Fibroblast of upper back skin (primary cell): ENCODE measurements around the gene TMEM127.
"Not testable (repeated sequence)": the region's sequence is repeated elsewhere in the genome, so short reads cannot be mapped to it uniquely, and the experiment has no call there.

ENCODE experiments used
- DNase-seq: peaks from one replicate; pipeline ENCODE4 v3.0.0-alpha.2; 2013

The TMEM127 gene

DNA sequence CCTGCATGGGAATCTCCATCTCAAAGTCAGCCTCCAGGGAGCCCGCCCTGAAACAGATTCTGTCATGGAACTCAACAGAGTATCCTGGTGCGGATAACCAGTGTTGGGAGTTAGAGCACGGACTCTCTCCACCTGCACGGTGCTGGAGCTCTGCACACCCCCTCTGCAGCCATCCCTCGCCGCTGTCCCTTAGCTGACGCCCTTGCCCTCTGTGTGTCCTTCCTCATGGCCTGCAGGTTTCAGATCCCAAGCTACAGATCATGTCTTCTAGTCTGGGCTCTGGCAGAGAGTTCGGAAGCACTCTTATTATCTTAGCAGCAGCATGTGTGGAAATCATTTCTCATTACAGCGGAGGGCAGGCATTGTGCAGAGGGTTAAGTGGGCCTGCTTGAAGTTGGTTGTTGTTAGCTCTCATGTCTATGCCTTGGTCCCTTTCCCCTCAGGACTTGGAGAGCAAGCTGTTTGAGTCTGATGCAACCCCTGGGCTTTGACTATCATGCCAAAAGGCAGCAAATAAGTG is 26.0 kb downstream of the TMEM127 start:
- no peak for DNase-seq

DNA sequence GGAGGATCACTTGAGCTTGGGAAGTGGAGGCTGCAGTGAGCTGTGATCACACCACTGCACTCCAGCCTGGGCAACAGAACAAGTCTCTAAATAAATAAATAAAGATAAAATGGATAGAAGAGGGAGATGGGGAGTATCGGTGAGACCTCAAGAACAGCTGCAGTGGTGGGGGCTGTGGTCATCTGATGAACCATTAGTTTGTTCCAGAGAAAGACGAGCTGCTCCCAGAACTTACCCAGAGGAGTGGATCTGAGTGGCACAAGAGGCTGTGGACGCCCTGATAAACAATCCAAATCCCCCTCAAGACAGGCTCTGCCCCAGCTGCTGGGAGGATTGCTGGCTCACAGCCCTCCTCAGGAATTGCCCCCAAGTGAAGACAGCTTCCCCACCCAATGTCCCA is 26.7 kb downstream of the TMEM127 start:
- DNase-seq, result no peak

DNA sequence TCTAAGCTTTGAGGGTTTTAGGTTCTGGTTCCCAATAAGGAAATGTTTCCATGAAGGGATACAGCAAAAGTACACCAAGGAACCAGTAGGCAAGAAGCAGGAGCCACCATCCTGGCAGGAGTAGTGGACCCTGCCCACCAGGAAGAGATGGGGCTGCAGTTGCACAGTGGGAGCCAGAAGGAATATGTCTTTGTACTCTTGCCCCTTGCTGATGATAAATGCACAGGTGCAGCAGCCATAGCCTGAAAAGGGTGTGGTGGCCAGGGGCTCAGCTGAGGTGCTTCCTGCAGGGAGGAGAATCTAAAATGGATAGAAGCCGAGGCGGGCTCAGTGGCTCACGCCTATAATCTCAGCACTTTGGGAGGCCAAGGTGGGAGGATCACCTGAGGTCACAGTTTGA is 27.5 kb downstream of the TMEM127 start:
- DNase-seq, result no peak

DNA sequence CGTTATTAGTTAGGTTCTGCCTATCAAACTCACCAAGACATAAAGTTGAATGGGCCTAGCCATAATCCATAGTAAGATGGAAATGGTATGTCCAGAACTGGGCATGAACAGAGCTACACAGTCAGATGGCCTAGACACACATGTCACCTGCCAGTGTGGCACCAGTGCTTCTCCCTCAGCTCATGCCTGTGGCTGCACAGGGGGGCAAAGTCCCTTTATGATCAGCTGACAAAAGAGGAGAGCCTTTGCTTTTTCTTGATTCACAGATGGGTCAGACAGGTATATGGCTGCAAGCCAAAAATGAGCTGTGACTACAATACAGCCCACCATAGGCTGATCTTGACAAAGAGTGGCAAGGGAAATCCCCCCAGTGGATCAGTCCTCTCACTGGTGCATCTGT is 28.9 kb downstream of the TMEM127 start:
- DNase-seq, result no peak

DNA sequence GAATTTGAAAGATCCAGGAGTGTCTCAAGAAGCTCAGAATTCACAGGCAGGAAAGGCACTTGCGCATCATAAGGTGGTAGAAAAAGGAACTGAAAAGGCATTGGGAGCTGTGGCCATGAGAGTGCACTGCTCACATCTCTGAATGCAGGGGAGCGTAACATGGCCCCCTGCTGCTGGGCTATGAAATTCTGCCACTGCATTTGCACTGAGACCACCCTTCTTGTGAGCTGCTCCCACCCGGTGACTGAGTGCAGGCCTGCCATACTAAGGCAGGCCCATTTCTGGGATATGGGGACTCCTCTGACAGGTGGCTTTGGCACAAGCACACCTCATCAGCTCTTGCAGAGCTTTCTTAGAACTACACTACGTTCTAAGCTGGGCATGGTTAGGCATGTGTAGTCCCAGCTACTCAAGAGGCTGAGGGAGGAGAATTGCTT is 31.9 kb downstream of the TMEM127 start:
- no peak for DNase-seq

DNA sequence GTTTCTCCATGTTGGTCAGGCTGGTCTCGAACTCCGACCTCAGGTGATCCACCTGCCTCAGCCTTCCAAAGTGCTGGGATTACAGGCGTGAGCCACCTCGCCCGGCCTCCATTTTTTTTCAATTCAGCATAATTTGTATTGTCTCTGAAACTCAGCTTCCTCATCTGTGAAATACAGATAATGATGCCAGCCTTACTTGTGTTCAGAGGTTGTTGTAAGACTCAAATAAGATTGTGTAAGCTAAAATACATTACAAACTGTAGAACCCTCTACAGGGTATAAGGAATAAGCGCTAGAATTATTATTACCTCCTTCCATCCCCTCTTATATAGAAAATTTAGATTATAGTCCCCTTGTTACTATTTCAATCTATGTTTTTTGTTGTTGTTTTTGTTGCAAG is 32.4 kb downstream of the TMEM127 start:
- DNase-seq, result no peak

DNA sequence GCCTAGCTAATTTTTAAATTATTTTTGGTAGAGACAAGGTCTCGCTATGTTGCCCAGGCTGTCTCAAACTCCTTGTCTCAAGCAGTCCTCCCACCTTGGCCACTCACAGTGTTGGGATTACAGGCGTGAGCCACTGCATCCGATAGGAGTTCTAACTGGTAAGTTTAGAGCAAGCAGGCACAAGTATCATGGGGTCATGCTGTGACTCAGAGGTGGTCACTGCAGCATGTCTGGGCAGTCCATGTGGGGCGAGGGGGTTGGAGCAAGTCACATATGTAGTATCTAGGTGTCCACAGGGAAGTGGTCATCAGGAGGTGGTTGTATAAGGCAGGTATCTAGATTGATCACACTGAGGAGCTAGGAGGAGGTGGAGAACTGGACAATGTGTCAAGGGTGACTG is 34.5 kb downstream of the TMEM127 start:
- no peak for DNase-seq

DNA sequence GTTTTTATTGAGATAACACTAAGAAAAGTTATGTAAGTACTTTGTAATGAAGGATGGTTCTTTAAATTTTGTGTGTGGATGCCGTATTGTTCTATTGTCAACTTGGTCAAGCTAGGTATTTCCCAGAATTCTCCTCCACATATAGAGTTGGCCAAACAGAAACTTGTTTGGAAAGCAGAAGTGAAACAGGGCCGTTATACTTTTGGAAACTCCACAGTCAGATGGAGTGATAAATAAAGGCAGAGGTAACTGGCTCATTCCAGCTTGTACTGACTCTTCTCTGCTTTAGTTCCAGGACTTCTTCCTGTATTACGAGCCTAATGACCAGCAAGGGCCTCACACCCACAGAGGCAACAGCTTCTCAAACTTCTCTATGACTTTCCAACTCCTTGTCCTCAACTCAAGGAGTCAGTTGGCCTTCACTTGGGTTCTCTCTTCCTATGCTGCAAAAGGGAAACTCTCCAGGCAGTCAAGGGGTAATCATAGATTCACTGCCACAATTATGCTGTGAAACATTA is 40.7 kb downstream of the TMEM127 start:
- no peak for DNase-seq

DNA sequence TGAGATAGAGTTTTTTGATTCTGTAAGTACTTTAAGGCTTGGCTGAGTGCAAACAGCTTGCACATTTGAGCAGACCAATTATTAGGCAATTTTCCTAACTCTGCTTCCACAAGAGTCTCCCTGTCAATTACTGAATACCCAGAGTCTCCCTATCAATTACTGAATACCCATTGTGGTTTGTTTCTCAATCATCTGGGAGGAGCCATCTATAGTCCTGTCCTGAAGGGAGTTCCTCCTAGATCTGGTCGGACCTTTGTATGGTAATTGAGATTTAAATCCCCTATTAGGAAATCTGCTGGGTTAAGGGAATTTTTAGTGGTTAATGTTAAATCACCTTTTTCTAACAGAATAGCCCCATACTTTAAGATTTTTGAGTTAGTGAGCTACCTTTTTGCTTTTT is 44.7 kb downstream of the TMEM127 start:
- DNase-seq, result not testable (repeated sequence)

DNA sequence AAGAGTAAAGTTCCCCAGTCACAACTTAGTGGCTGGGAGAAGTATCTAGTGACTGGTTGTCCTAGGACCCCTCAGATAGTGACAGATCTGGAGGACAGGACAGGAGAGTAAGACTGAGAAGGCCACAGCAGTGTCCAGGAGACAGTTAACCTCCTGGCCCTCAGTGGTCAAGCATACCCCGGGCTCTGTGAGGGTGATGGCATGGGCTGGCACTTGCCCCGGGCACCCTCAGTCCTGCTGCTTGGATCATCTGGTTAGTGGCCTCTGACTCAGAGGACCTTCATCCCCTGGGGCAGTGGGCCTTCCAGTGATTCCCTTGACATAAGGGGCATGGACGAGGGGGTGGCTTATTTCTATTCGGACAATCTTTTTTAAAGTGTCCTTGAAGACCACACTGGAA is 45.8 kb downstream of the TMEM127 start:
- DNase-seq, result not testable (repeated sequence)

DNA sequence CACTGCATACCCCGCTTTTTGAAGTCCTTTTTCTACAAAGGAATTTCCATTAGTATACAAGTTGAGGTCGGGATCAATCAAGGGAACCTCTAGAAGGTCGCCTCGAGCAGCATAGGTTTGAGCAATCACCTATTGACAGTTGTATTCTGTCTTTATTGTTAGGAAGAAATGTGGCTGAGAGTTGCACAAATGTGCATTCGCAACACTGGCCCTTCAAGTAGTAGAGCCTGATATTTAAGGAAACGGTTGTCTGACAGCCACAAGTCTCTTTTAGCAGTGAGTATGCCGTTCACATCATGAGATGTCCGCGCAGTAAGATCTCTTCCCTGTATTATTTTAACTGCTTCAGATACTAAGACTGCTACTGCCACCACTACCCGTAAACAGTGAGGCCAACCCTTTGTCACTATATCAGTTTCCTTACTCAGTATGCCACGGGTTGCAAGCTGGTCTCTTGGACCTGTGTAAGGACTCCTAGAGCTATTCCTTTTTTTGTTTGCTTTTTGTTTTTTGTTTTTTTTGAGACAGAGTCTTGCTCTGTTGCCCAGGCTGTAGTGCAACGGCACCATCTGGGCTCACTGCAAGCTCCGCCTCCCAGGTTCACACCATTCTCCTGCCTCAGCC is 47.2 kb downstream of the TMEM127 start:
- DNase-seq, result no peak

DNA sequence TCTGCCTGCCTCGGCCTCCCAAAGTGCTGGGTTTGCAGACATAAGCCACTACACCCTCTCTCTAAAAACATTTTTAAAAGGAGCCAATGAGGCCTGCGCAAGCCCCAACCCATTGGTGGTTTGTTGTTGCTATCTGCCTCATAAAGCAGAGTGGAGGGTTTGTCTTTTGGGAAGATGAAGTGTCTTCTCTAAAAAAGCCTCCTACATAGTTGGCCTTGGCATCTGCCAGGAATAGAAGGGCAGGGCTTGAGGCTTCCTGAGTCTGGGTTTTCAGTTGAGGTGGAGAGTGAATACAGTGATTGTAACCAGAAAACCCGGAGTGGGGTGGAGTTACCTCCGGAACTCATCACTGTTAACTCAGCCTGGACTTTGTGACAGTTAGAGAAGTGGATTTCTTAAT is 51.2 kb downstream of the TMEM127 start:
- DNase-seq, result no peak

DNA sequence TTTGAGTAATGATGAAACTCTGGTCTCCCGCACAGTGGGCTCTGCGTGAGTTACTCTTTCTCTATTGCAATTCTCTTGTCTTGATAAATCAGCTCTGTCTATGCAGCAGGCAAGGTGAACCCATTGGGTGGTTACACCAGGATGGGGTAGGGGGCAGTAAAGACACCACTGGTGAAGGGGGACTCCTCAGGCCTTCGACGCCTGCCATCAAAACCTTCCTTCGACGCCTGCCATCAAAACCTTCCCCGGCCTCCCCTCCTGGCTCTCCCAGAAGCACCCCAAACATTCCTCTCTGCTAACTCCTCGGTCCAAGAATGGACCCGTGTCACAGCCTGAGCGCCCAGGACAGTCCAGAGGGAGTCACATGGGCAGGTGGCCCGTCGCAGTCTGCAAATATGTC is 52.4 kb downstream of the TMEM127 start:
- no peak for DNase-seq

DNA sequence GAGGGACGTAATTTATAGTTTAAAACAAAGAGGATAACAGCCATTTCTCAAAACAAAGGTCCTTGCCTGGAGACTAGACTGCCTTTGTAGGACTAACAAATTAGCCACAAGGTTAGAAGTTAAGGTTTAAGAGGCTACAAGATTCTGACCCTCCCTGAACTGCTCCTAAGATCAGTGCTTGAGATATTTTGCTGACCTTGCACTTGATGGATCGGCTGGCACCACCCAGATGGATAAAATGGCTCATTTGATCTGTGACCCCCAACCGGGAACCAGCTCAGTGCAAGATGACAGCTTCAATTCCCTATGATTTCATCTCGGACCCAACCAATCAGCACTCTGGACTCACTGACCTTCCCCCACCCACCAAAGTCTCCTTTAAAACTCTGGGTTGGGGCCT is 53.5 kb downstream of the TMEM127 start:
- DNase-seq, result no peak

DNA sequence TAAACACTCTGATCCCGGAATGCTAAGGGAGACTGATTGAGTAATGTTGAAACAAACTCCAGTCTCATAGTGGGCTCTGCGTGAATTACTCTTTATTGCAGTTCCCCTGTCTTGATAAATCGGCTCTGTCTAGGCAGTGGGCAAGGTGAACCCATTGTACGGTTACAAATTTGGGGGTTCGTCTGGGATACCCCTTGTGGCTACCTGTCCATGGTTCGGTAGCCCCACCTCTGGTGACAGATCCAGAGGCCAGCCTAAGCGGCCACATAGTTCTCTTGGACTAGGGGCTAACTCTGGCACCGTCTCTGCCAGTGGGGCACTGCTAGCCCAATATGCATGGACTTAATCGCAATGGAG is 56.1 kb downstream of the TMEM127 start:
- no peak for DNase-seq

DNA sequence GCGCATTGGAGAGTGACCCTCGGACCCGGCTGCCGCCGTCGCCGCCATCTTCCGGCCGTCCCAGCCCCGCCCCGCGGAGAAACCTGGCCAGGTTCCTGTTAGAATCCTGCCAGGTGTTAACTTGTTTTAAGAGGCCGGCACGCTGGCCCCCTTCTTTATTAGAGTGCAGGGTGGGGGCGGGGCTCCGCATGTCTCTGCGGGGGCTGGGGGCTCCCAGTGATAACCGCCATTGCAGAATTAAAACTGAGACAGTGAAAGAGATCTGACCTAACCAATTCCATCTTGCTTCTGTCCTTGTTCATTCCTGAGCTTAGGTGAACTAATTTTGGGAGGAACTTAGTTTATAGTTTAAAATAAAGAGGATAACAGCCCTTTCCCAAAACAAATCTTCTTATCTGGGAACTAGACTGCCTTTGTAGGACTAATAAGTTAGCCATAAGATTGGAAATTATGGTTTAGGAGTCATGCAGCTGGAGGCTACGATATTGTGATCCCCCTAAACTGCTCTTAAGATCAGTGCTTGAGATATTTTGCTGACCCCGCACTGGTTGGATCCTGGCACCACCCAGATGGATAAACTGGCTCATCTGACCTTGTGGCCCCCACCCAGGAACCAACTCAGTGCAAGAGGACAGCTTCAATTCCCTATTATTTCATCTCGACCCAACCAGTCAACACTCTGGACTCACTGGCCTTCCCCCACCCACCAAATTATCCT is 56.6 kb downstream of the TMEM127 start:
- DNase-seq, result no peak

DNA sequence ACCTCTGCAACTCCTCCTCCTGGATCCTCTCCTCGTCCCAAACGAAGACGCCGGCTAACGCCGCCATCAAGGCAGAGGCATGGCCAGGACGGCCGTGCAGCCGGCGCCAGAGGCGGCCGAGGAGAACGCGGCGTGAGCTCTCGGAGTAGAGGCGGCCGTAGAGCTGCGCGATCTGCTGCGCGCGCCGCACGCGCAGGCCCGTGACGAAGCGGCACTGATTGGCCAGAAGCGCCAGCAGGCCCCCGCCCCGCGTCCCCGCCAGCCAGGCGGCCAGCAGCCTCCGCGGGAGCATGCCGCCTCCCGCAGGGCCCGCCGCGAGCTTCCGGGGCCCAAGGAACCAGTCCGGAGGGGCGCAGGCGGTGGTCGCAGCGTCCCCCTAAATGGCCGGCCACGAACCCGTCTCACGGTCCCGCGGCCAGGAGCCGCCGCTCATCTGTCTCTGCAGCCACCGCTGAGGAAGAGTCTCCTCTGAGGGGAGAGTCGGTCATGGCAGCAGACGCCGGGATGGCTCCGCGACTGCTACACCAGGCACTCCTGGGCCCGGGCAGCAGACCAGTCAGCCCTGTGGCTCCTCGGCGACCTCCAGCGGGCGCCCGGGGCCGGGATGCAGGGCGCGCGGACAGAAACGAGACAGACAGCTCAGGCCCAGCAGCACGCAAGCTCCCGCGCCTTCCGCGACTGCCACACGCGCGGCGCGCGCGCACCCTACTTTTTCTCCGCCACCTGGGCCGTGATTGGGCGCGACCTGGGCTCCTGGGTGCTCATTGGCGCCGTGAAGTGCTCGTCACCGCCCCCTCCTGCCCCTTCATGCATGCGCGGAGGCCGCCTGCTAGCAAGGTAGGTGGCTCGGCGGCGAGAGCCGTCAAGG is 57.4 kb downstream of the TMEM127 start, which contains the start of gene STARD7:
TSS of gene STARD7 (minus strand) at position 685 of the 868 bp plus-strand sequence. CDS start at position 292, 393 bp downstream.
- DNase-seq, result peak; percentile 97

DNA sequence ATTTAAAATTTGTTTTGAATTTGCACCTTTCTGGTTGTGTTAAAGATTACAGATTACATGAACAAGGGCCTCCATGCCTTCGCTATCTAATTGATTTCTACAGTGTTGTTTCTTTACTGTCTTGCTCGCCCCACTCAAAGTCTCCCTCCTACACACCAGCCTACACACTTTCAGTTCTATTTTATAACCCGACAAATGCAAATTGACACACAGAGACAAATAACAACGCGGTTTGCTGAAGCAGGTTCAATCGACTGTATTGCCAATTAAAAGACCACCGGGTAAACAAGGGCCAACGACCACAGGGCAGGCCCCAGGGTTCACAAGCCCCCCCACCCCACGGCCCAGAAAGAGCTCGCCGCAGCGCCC is 58.0 kb downstream of the TMEM127 start:
- no peak for DNase-seq

DNA sequence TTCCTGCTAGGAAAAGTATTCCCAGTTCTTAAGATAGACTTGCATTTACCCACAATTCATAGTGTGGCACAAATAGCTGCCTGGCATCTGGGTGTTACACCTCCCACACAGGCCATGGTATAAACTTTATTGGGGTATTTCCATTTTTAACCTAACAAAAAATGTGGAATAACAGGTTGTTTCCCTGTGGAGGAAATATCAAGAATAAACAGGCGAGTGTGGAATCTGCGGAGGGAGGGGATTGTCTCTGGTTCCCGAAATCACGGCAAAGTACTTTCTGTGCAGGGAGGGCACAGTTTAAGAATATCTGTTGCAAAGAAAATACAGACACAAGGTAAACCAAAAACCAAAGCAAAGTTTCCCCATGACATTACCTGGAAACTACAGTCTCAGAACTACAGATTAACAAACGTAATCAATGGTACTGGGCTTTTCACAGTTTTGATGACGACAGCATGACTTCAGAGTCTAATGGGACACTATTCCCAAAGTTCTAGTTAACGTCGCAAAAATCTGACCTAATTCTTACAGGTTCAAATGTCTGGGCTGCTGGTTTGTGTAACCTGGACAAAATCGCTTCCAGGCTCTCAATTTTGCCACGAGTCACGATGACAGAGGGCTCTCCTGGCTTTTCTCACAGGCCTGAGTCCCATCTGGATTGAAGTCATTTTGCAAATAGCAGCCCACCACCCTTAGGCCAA is 58.6 kb downstream of the TMEM127 start:
- no peak for DNase-seq

DNA sequence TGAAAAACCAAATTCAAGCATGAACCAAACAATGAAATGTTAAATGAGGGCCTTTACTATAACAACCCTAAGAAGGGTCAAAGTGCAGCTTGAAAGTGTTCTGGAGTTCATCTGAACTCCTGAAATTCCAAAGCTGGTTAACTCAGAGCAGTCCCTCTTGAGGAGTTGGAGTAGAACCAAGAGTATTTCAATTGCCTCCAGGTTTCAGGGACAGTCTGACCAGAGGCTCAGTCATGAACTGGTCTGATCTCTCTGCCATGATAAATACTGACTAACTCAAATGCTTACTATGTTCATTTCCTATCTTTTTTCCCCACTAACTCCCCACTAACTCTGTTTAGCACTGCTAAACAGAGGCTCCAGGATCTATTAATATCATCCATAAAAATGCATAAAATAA is 59.9 kb downstream of the TMEM127 start:
- peak; percentile 55 for DNase-seq

DNA sequence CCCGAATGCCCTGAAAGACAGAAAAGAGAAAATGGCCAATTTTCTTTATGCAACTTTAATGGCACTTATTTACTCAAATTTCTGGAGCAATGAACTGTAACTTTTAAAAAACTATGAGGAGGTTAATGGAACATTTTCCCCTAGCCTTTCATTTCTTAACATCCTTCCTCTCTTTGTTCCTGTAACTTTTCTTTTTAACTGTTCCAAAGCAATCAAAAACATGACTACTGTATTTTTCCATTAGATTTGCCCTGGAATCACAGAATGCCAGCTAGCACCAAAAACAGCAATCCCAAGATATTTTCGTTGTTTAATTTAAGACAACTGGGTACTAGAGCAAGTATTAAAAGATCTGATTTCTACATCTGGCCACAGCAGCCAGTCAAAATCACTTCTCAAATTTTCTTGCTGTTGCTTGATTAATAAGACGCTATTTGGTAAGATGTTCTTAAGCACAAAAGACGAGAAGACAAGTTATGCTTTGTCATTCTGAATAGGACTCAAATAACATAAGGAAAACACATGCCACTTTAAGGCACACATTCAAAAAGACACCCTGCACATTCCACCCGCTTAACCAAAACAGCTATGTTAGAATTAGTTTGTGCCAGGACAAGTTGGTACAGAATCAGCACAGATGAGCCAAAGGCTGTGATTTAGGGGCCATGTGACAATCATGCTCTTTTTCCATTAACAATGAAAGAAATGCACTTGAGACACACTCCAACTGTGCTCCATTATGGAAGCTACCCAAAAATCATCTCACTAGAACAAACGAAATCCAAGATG is 60.8 kb downstream of the TMEM127 start:
- no peak for DNase-seq
